MM.1S (cell line): ENCODE results near the gene NABP1.

Experiments
- DNase-seq: peaks from one replicate; pipeline ENCODE4 v3.0.0-alpha.2; 2015
- H2AFZ ChIP-seq: fragments of 300-600 bp; sonication (generic); 2 replicates; pipeline ENCODE4 v1.6.0; 2016; ENCODE audit warnings: antibody characterized with exemption, low read length
- H3F3A ChIP-seq: fragments of 300-600 bp; sonication (generic); 2 replicates; pipeline ENCODE4 v1.6.1; 2016; ENCODE audit warnings: mild to moderate bottlenecking, antibody characterized with exemption, low read length, moderate library complexity, mixed read lengths; ENCODE audit not compliant: insufficient read depth
- H3K27ac ChIP-seq: fragments of 300-600 bp; sonication (generic); 2 replicates; pipeline ENCODE4 v1.5.1; 2016; ENCODE audit warnings: mild to moderate bottlenecking, low read length
- H3K27me3 ChIP-seq: fragments of 300-600 bp; sonication (generic); replicated peaks from 2 replicates; pipeline ENCODE4 v1.6.0; 2016; ENCODE audit warnings: low read length; ENCODE audit not compliant: insufficient read depth
- H3K36me3 ChIP-seq: fragments of 300-600 bp; sonication (generic); replicated peaks from 2 replicates; pipeline ENCODE4 v1.6.1; 2016; ENCODE audit warnings: mild to moderate bottlenecking, low read length, mixed read lengths; ENCODE audit not compliant: insufficient read depth
- H3K4me1 ChIP-seq: fragments of 300-600 bp; sonication (generic); 2 replicates; pipeline ENCODE4 v1.6.1; 2016; ENCODE audit warnings: low read length, mixed read lengths
- H3K4me2 ChIP-seq: fragments of 300-600 bp; sonication (generic); 2 replicates; pipeline ENCODE4 v1.6.0; 2016; ENCODE audit warnings: low read depth, low read length
- H3K4me3 ChIP-seq: fragments of 300-600 bp; sonication (generic); 2 replicates; pipeline ENCODE4 v1.5.1; 2016; ENCODE audit warnings: low read length, mixed read lengths
- H3K79me2 ChIP-seq: fragments of 300-600 bp; sonication (generic); 2 replicates; pipeline ENCODE4 v1.6.1; 2016; ENCODE audit warnings: mixed run types, low read length, mixed read lengths
- H3K9ac ChIP-seq: fragments of 300-600 bp; sonication (generic); 2 replicates; pipeline ENCODE4 v1.6.1; 2016; ENCODE audit warnings: low read length, mixed read lengths
- H3K9me2 ChIP-seq: fragments of 300-600 bp; sonication (generic); replicated peaks from 2 replicates; pipeline ENCODE4 v1.6.1; 2016; ENCODE audit warnings: mild to moderate bottlenecking, low read length, mixed read lengths; ENCODE audit not compliant: insufficient read depth
- H3K9me3 ChIP-seq: fragments of 300-600 bp; sonication (generic); replicated peaks from 2 replicates; pipeline ENCODE4 v1.6.1; 2016; ENCODE audit warnings: mild to moderate bottlenecking, low read length, mixed read lengths; ENCODE audit not compliant: insufficient read depth
- H4K20me1 ChIP-seq: fragments of 300-600 bp; sonication (generic); 2 replicates; pipeline ENCODE4 v1.6.1; 2016; ENCODE audit warnings: mild to moderate bottlenecking, low read length, moderate library complexity, mixed read lengths; ENCODE audit not compliant: insufficient read depth
- CTCF ChIP-seq: fragments of 300-600 bp; sonication (generic); IDR thresholded peaks from 2 replicates; pipeline ENCODE4 v1.5.1; 2016; ENCODE audit warnings: antibody characterized with exemption, low read length, mixed read lengths
- EZH2 ChIP-seq: fragments of 300-600 bp; sonication (generic); optimal IDR thresholded peaks from 2 replicates; pipeline ENCODE3; 2017; ENCODE audit warnings: low read depth, mild to moderate bottlenecking, antibody characterized with exemption, low read length, mixed read lengths
- EZH2phosphoT487 ChIP-seq: fragments of 300-600 bp; sonication (generic); IDR thresholded peaks from 2 replicates; pipeline ENCODE4 v1.6.1; 2018; ENCODE audit warnings: antibody characterized with exemption, low read length

NABP1 gene

GRCh38 chr2:191645032-191645431 is 32.9 kb upstream of the NABP1 start:
- H3K79me2 ChIP-seq = no peaks in the 10 kb centered on the region
- no peaks in the 10 kb centered on the region for H3K4me1 ChIP-seq
- no peak overlapping the region for H3K27ac ChIP-seq
- no peaks in the 10 kb centered on the region for H4K20me1 ChIP-seq
- TF ChIP-seq EZH2phosphoT487 = no peak
- H2AFZ ChIP-seq = no peak overlapping the region
- H3K9ac ChIP-seq = no peak overlapping the region
- no peaks in the 10 kb centered on the region for H3K36me3 ChIP-seq
- no peaks in the 10 kb centered on the region for H3K9me3 ChIP-seq
- no peak for DNase-seq
- no peak overlapping the region for H3K4me3 ChIP-seq
- H3F3A ChIP-seq = no peaks in the 10 kb centered on the region
- H3K27me3 ChIP-seq = no peaks in the 10 kb centered on the region
- no peaks in the 10 kb centered on the region for H3K9me2 ChIP-seq
- no peak overlapping the region for H3K4me2 ChIP-seq

- H4K20me1 ChIP-seq = no peaks in the 10 kb centered on the region
- H3K9ac ChIP-seq = no peak overlapping the region
- H3K27me3 ChIP-seq = no peaks in the 10 kb centered on the region
- 0 out of 2 replicates have a peak, but pooled peaks cover under 1% of the 10 kb centered on the region for H3K4me1 ChIP-seq
- H3K9me3 ChIP-seq = no peaks in the 10 kb centered on the region
- H3K36me3 ChIP-seq = no peaks in the 10 kb centered on the region
- no peak overlapping the region for H3K4me3 ChIP-seq
- H3K9me2 ChIP-seq = no peaks in the 10 kb centered on the region
- H3F3A ChIP-seq = no peaks in the 10 kb centered on the region
- no peak overlapping the region for H3K27ac ChIP-seq
- no peak for TF ChIP-seq CTCF
- TF ChIP-seq EZH2phosphoT487 = no peak
- no peak for TF ChIP-seq EZH2
- no peak overlapping the region for H2AFZ ChIP-seq
- DNase-seq = no peak
- no peaks in the 10 kb centered on the region for H3K79me2 ChIP-seq
- H3K4me2 ChIP-seq = no peak overlapping the region
These were observed 32.3 kb upstream of the NABP1 start for GRCh38 chr2:191645434-191646162.

- H3K79me2 ChIP-seq = no peaks in the 10 kb centered on the region
- H3K4me1 ChIP-seq = 0 out of 2 replicates have a peak, but pooled peaks cover 3% of the 10 kb centered on the region
- no peaks in the 10 kb centered on the region for H3K27me3 ChIP-seq
- H3K27ac ChIP-seq = no peak overlapping the region
- no peak for DNase-seq
- H4K20me1 ChIP-seq = no peaks in the 10 kb centered on the region
- H3K9me2 ChIP-seq = no peaks in the 10 kb centered on the region
- H3K4me2 ChIP-seq = no peak overlapping the region
- no peak overlapping the region for H2AFZ ChIP-seq
- H3K9ac ChIP-seq = no peak overlapping the region
- H3F3A ChIP-seq = no peaks in the 10 kb centered on the region
- H3K4me3 ChIP-seq = no peak overlapping the region
- no peaks in the 10 kb centered on the region for H3K36me3 ChIP-seq
- no peak for TF ChIP-seq EZH2
- no peak for TF ChIP-seq EZH2phosphoT487
- no peak for TF ChIP-seq CTCF
- no peaks in the 10 kb centered on the region for H3K9me3 ChIP-seq
These were observed 31.6 kb upstream of the NABP1 start for GRCh38 chr2:191646163-191646902.

GRCh38 chr2:191649519-191649918 is 28.4 kb upstream of the NABP1 start:
- no peaks in the 10 kb centered on the region for H3K79me2 ChIP-seq
- H3K4me3 ChIP-seq = no peak overlapping the region
- no peak for TF ChIP-seq EZH2phosphoT487
- no peak for TF ChIP-seq EZH2
- no peak for TF ChIP-seq CTCF
- H3K9ac ChIP-seq = no peak overlapping the region
- H3K36me3 ChIP-seq = no peaks in the 10 kb centered on the region
- H3K27ac ChIP-seq = no peak overlapping the region
- no peak overlapping the region for H3K4me2 ChIP-seq
- H3K9me3 ChIP-seq = no peaks in the 10 kb centered on the region
- no peak overlapping the region for H2AFZ ChIP-seq
- H3F3A ChIP-seq = no peaks in the 10 kb centered on the region
- no peaks in the 10 kb centered on the region for H3K27me3 ChIP-seq
- DNase-seq = no peak
- H3K4me1 ChIP-seq = 0 out of 2 replicates have a peak, but pooled peaks cover 3% of the 10 kb centered on the region
- H4K20me1 ChIP-seq = no peaks in the 10 kb centered on the region
- no peaks in the 10 kb centered on the region for H3K9me2 ChIP-seq
